CD8-positive, alpha-beta memory T cell (primary cell): ENCODE results near the gene ARMH4. TPM values are rescaled to one million over a fixed set of nuclear protein-coding genes. Genes with fewer than 3 reads are reported as not detected.
"Not testable (repeated sequence)": the region's sequence is repeated elsewhere in the genome, so short reads cannot be mapped to it uniquely, and the experiment has no call there.

Experiments
- CTCF ChIA-PET: fragments of 350-600 bp; sonication (Branson Sonifier 250); formaldehyde crosslinking; loops from one replicate; lab custom pipeline; 2021; ENCODE audit warnings: antibody characterized with exemption; lab: Charles Lee
- POLR2A ChIA-PET: fragments of 350-600 bp; sonication (Branson Sonifier 250); formaldehyde crosslinking; loops from one replicate; lab custom pipeline; 2021; ENCODE audit warnings: antibody characterized with exemption; lab: Charles Lee
- DNase-seq, 5 donors: peaks; one replicate each; pipeline versions ENCODE4 v3.0.0 to v3.0.0-alpha.2; 2020 to 2022; ENCODE audit warnings: mixed read lengths in 1 of 5
- H3K27ac ChIP-seq: one replicate; pipeline ENCODE4 v1.7.0; 2013; ENCODE audit warnings: low read depth, mild to moderate bottlenecking, low read length, moderate library complexity
- H3K27me3 ChIP-seq: 2 replicates; pipeline ENCODE4 v1.7.0; 2013; ENCODE audit warnings: low read length, mild to moderate bottlenecking; ENCODE audit not compliant: insufficient read depth, poor library complexity, severe bottlenecking
- H3K36me3 ChIP-seq: 2 replicates; pipeline ENCODE4 v1.7.0; 2013; ENCODE audit warnings: mild to moderate bottlenecking, low read length, moderate library complexity; ENCODE audit not compliant: insufficient read depth
- H3K4me1 ChIP-seq: 2 replicates; pipeline ENCODE4 v1.7.0; 2013; ENCODE audit warnings: mild to moderate bottlenecking, low read length, moderate library complexity; ENCODE audit not compliant: insufficient read depth
- H3K4me3 ChIP-seq: 2 replicates; pipeline ENCODE4 v1.7.0; 2013; ENCODE audit warnings: mild to moderate bottlenecking, low read length
- H3K9me3 ChIP-seq: 2 replicates; pipeline ENCODE4 v1.7.0; 2013; ENCODE audit warnings: mild to moderate bottlenecking, low read length
- H3K27ac Mint-ChIP-seq, 8 donors: one replicate each; pipeline ENCODE4 v1.8.0; 2020 to 2021; ENCODE audit warnings: mixed read lengths in 8 of 8, mild to moderate bottlenecking in 6 of 8, inconsistent platforms in 3 of 8, moderate library complexity in 3 of 8
- H3K27me3 Mint-ChIP-seq, 2 donors: one replicate each; pipeline ENCODE4 v1.8.0; 2020 to 2021; ENCODE audit warnings: mixed read lengths in 2 of 2, mild to moderate bottlenecking in 1 of 2, moderate library complexity in 1 of 2
- H3K36me3 Mint-ChIP-seq, 3 donors: one replicate each; pipeline ENCODE4 v1.8.0; 2020 to 2021; ENCODE audit warnings: mixed read lengths in 3 of 3, inconsistent platforms in 1 of 3, mild to moderate bottlenecking in 1 of 3
- H3K4me1 Mint-ChIP-seq, 3 donors: one replicate each; pipeline ENCODE4 v1.8.0; 2020 to 2021; ENCODE audit warnings: mixed read lengths in 3 of 3, inconsistent platforms in 1 of 3, mild to moderate bottlenecking in 1 of 3
- H3K4me3 Mint-ChIP-seq, 7 donors: one replicate each; pipeline ENCODE4 v1.8.0; 2020 to 2021; ENCODE audit warnings: mixed read lengths in 7 of 7, mild to moderate bottlenecking in 6 of 7, moderate library complexity in 4 of 7, inconsistent platforms in 2 of 7
- H3K9me3 Mint-ChIP-seq, 5 donors: one replicate each; pipeline ENCODE4 v1.8.0; 2020 to 2022; ENCODE audit warnings: mixed read lengths in 5 of 5, mild to moderate bottlenecking in 3 of 5, moderate library complexity in 2 of 5, inconsistent platforms in 1 of 5
- polyA plus RNA-seq: library from polyadenylated mRNA; unstranded; fragments of 300-500 nt; fragmentation: Illumina TruSeq; gene quantifications from one replicate; pipeline ENCODE4 v1.2.3, GENCODE V29; 2021
- total RNA-seq, 2 experiments: library from RNA; stranded (reverse); gene quantifications; one replicate each; pipeline ENCODE4 v1.2.3, GENCODE V29; 2021

ARMH4 gene
- total and polyA plus RNA-seq, 3 experiments from 2014 or later, result 1.2 TPM; not detected in 2

- H3K4me1 Mint-ChIP-seq, CTCF ChIA-PET, H3K4me3 ChIP-seq, H3K4me1 ChIP-seq, POLR2A ChIA-PET, H3K27ac Mint-ChIP-seq, H3K27me3 ChIP-seq, H3K27ac ChIP-seq, H3K4me3 Mint-ChIP-seq, DNase-seq, H3K9me3 ChIP-seq, H3K36me3 ChIP-seq: not testable (repeated sequence)
- H3K27me3 Mint-ChIP-seq, result peaks cover 5 to 20% of the 10 kb centered on the region in 2 donors
- peaks cover 0 to 14% (median 0%) of the 10 kb centered on the region in 3 donors for H3K36me3 Mint-ChIP-seq
- H3K9me3 Mint-ChIP-seq, result peaks cover 9 to 17% (median 13%) of the 10 kb centered on the region in 5 donors
Measured at GRCh38 chr14:58122546-58122945, 29.5 kb downstream of the ARMH4 start.

- Mint-ChIP-seq H3K4me1 (no peaks in the 10 kb centered on the region), H3K27ac (no peak overlapping the region), H3K9me3 (peaks cover 9 to 16% (median 13%) of the 10 kb centered on the region in 5 donors), H3K4me3 (no peak overlapping the region), H3K27me3 (peaks cover 6 to 20% of the 10 kb centered on the region in 2 donors), H3K36me3 (peaks cover 0 to 14% (median 0%) of the 10 kb centered on the region in 3 donors)
- H3K27me3 ChIP-seq, result no peaks in the 10 kb centered on the region
- H3K27ac ChIP-seq, result no peak overlapping the region
- no peaks in the 10 kb centered on the region for H3K4me1 ChIP-seq
- no peak overlapping the region for H3K4me3 ChIP-seq
- H3K36me3 ChIP-seq, result no peaks in the 10 kb centered on the region
- DNase-seq, result no peak
- ChIA-PET CTCF (no interaction called here), POLR2A (no interaction called here)
- H3K9me3 ChIP-seq, result no peaks in the 10 kb centered on the region
Measured at GRCh38 chr14:58121530-58122186, 30.4 kb downstream of the ARMH4 start.

DNA sequence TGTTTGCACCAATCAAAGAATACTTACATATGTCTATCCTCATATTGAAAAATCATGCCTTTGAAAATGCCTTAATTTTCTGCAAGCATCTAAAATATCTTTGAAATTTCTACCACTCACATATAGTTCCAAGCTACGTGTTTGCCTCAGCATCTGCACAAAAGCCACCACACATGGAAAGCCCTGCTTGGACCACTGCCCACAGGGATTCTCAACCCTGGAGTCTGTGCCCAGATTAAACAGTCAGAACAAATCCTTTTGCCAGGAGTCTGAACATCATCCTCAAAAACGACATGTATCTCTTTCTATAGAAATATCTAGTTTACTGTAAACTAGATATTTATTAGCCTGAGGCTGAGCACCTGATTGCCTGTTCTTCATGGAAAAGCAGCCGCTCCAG lies 32.6 kb downstream of the ARMH4 start:
- H3K27me3 Mint-ChIP-seq, result peaks cover 11 to 29% of the 10 kb centered on the region in 2 donors
- ChIA-PET POLR2A (no interaction called here), CTCF (no interaction called here)

DNA sequence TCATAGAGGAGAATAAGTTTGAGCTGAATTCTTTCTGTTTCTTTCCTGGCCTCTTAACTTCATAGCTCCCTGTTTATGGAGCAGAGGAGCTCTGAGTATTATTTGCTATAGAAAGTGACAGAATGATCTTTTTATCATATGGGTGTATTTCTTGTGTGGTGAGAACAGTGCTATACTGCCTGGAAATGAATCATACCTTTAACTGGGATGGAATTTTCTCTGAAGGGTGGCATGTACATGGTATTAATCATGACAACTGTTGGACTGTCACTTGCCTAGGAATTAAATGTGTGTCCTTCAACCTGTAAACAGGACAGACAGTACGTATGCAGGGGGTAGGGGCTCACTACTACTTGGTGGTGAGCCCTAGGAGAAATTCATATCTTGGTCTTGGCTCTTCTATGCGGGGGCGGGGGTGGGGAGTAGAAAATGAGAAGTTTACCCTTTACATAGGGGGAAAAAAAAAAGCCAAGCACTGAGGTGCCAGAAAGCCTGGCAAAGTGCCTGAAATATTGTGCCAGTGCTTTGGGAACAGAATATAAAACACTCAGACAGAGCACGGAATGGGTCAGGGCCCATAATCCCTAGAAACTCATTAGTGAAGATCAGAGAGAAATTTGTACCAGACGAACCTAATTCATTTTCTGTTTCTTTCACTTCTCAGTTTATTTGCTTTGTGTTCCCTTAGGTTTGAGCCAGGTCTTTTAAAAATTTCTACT lies 33.8 kb downstream of the ARMH4 start:
- H3K9me3 Mint-ChIP-seq, result peaks cover 0 to 3% (median 0%) of the 10 kb centered on the region in 5 donors
- H3K27me3 Mint-ChIP-seq, result peaks cover 17 to 37% of the 10 kb centered on the region in 2 donors
- Histone ChIP-seq H3K4me3 (no peak overlapping the region), H3K36me3 (no peaks in the 10 kb centered on the region), H3K9me3 (no peaks in the 10 kb centered on the region), H3K27me3 (no peaks in the 10 kb centered on the region), H3K27ac (no peak overlapping the region), H3K4me1 (no peaks in the 10 kb centered on the region)
- no peak overlapping the region for H3K4me3 Mint-ChIP-seq
- peaks cover 0 to 5% (median 0%) of the 10 kb centered on the region in 3 donors for H3K36me3 Mint-ChIP-seq
- no peaks in the 10 kb centered on the region for H3K4me1 Mint-ChIP-seq
- POLR2A ChIA-PET, result no interaction called here
- DNase-seq, result no peak
- H3K27ac Mint-ChIP-seq, result no peak overlapping the region
- CTCF ChIA-PET, result interaction anchor here (1.5 kb wide), 1 partner anchor 277 kb away, joined by 3 read pairs; the partner anchor contains the start of gene TOMM20L

More for the DNA sequence above, 32.6 kb downstream of the ARMH4 start:
- H3K9me3 Mint-ChIP-seq, result peaks cover 0 to 2% (median 0%) of the 10 kb centered on the region in 5 donors
- Histone ChIP-seq H3K4me3 (no peak overlapping the region), H3K4me1 (no peaks in the 10 kb centered on the region), H3K36me3 (no peaks in the 10 kb centered on the region), H3K9me3 (no peaks in the 10 kb centered on the region), H3K27ac (no peak overlapping the region), H3K27me3 (no peaks in the 10 kb centered on the region)
- no peak overlapping the region for H3K4me3 Mint-ChIP-seq
- H3K4me1 Mint-ChIP-seq, result no peaks in the 10 kb centered on the region
- H3K27ac Mint-ChIP-seq, result no peak overlapping the region
- peaks cover 0 to 5% (median 0%) of the 10 kb centered on the region in 3 donors for H3K36me3 Mint-ChIP-seq
- no peak for DNase-seq

DNA sequence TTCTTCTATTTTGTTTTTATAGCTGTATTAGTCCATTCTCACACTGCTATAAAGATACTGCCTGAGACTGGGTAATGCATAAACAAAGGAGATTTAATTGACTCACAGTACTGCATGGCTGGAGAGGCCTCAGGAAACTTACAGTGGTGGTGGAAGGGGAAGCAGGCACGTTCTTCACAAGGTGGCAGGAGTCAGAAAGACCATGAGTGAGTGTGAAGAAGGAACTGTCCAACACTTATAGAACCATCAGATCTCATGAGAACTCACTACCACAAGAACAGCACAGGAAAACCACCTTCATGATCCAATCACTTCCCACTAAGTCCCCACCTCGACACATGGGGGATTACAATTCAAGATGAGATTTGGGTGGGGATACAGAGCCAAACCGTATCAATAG lies 42.3 kb downstream of the ARMH4 start:
- Mint-ChIP-seq H3K4me1 (no peaks in the 10 kb centered on the region), H3K27ac (no peak overlapping the region), H3K9me3 (peaks cover 0 to 3% (median 0%) of the 10 kb centered on the region in 5 donors), H3K27me3 (peaks cover 6 to 21% of the 10 kb centered on the region in 2 donors), H3K4me3 (no peak overlapping the region), H3K36me3 (no peaks in the 10 kb centered on the region)
- DNase-seq, result no peak
- Histone ChIP-seq H3K27ac (no peak overlapping the region), H3K36me3 (no peaks in the 10 kb centered on the region), H3K9me3 (no peaks in the 10 kb centered on the region), H3K27me3 (no peaks in the 10 kb centered on the region), H3K4me1 (no peaks in the 10 kb centered on the region), H3K4me3 (no peak overlapping the region)
- POLR2A ChIA-PET, result no interaction called here
- CTCF ChIA-PET, result interaction anchor here (1.7 to 4.3 kb wide), 2 partner anchors 20 to 286 kb away, joined by 3 to 17 read pairs; partner anchors contain the start of gene TOMM20L

GRCh38 chr14:58108717-58109116 lies 43.3 kb downstream of the ARMH4 start:
- POLR2A ChIA-PET, result no interaction called here
- Histone ChIP-seq H3K9me3 (no peaks in the 10 kb centered on the region), H3K4me1 (no peaks in the 10 kb centered on the region), H3K4me3 (no peak overlapping the region), H3K27ac (no peak overlapping the region), H3K27me3 (no peaks in the 10 kb centered on the region), H3K36me3 (no peaks in the 10 kb centered on the region)
- Mint-ChIP-seq H3K4me3 (no peak overlapping the region), H3K27me3 (peaks cover 0 to 23% of the 10 kb centered on the region in 2 donors), H3K4me1 (no peaks in the 10 kb centered on the region), H3K9me3 (no peaks in the 10 kb centered on the region), H3K36me3 (no peaks in the 10 kb centered on the region), H3K27ac (no peak overlapping the region)
- CTCF ChIA-PET, result interaction anchor here (0.6 to 4.3 kb wide), 4 partner anchors 19 to 287 kb away, joined by 3 to 17 read pairs (median 3); partner anchors contain the start of gene TOMM20L
- no peak for DNase-seq

GRCh38 chr14:58107947-58108552 lies 44.0 kb downstream of the ARMH4 start:
- Mint-ChIP-seq H3K27me3 (peaks cover 0 to 21% of the 10 kb centered on the region in 2 donors), H3K4me1 (no peaks in the 10 kb centered on the region), H3K4me3 (no peak overlapping the region), H3K36me3 (no peaks in the 10 kb centered on the region), H3K9me3 (no peaks in the 10 kb centered on the region), H3K27ac (no peak overlapping the region)
- no peaks in the 10 kb centered on the region for H3K36me3 ChIP-seq
- H3K27ac ChIP-seq, result no peak overlapping the region
- H3K27me3 ChIP-seq, result no peaks in the 10 kb centered on the region
- ChIA-PET POLR2A (no interaction called here), CTCF (interaction anchor here (0.6 to 4.3 kb wide), 5 partner anchors 20 to 1469 kb away, joined by 3 to 17 read pairs (median 3); partner anchors contain the start of gene TOMM20L)
- H3K9me3 ChIP-seq, result no peaks in the 10 kb centered on the region
- DNase-seq, result peak in 4 of 5 donors; percentile 15 to 49 (median 28)
- H3K4me3 ChIP-seq, result no peak overlapping the region
- H3K4me1 ChIP-seq, result no peaks in the 10 kb centered on the region
